ENCODE data around the gene RPS6KA1.
"Not testable (repeated sequence)": the region's sequence is repeated elsewhere in the genome, so short reads cannot be mapped to it uniquely, and the experiment has no call there.

RPS6KA1 gene

DNA sequence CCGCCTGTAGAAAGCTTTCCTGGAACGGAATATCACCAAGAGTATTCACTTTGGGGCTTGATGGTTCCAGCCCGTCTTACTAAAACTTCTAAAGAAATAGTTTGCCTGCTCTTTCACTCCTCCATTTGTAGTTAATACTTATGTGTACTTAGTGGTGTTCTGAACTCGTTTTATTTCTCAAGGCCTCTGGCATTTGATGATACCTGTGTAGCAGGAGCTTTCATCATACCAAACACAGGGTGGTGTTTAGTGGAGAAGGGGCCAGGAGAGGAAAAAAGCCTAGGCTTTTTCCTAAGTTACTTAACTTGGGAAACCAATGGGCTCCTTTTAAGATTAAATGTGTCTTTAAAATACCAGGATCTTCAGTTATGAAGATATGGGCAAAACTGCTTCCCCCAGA lies 74.3 kb downstream of the RPS6KA1 start:
- DNase-seq: no peak

DNA sequence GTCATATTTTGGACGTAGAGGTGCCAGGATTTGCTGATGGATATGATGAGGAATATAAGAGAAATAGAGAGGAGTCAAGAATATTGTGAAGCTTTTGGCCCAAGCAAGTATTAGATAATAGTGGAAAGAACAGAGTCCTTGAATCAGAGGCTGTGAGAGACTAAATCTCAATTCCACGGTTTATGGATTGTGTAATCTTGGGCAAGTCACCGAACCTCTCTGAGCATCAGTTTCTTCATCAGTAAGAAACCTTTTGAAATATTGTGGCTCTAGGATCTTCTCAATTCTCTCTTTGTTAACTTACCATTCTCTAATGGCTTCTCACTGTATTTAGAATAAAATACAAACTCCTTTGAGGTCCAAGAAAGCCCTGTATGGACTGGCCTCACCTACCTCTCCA lies 77.6 kb downstream of the RPS6KA1 start:
- peak; percentile 93 for DNase-seq

DNA sequence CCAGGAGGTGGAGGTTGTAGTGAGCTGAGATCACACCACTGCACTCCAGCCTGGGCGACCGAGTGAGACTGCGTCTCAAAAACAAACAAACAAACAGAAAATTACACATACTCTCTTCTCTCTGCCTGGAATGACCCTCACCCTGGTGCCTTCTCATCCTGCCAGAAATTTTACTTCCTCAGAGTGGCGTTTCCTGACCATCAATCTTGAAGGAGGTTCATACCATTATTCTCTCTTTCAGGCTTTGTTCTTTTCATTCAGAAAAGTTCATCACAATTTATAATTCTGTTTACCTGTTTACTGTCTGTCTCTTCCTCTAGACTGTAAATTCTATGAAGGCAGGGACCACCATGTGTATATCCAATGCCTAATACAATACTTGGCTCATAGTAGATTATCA lies 79.3 kb downstream of the RPS6KA1 start:
- no peak for DNase-seq

DNA sequence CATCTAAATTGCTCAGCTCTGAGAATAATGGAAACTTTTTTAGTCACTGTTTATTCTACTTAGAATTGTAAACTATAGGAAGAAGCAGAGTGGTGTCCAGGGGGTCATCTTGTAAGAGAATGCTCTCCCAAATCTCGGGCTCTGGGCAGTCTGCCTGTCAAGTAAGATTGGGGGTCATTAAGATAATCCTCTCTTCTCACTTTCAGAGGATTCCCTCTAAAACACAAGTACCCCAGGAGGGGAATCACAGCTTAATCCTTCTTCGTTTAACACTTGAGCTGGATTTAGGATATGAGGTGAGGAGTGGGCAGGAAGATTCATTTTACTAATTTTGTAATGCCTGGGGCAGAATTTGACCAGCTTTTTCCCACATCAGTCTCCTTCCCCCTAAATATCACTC lies 81.2 kb downstream of the RPS6KA1 start:
- DNase-seq: no peak

DNA sequence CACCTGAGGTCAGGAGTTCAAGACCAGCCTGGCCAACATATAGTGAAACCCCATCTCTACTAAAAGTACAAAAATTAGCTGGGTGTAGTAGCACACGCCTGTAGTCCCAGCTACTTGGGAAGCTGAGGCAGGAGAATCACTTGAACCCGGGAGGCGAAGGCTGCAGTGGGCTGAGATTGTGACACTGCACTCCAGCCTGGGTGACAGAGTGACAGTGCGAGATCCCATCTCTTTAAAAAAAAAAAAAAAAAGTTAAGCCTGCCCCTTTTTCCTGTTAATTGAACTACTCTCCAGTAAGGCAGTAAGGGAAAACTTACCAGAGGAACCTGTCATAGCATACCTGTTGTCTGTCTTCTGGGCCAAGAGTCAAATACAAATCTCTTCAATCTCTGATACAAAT lies 83.1 kb downstream of the RPS6KA1 start:
- not testable (repeated sequence) for DNase-seq

DNA sequence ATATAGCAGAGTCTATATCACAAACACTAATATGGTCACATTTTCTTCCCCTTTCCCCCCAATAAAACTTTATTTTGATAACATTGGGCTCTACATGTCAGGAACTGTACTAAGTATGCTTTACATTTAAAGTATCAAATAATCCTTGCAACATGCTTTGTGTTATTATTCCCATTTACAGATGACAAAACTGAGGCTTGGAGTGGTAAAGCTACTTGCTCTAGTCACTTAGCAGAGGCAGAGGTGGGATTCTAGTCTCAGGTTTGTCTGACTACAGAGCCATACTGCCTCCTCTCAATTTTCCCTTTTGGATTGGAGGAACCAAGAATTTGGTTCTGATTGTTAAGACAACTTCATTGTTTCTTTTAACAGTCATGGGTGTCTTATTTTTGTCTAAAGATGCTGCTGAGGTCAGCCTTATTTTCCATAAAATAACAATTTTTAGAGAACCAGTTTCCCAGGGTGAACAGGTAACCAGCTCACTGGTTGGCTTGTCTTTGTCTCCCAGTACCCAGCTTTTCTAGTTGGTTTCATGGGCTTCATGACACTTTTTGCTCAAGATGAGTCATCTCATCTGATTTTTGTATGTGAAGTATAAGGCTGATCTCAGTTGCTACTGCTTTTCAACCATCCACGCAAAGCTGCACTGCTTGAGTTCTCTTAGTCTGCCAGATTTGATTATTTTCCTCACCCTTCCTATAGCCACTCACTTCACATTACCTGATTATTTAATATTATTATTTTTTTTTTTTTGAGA lies 85.3 kb downstream of the RPS6KA1 start:
- no peak for DNase-seq

DNA sequence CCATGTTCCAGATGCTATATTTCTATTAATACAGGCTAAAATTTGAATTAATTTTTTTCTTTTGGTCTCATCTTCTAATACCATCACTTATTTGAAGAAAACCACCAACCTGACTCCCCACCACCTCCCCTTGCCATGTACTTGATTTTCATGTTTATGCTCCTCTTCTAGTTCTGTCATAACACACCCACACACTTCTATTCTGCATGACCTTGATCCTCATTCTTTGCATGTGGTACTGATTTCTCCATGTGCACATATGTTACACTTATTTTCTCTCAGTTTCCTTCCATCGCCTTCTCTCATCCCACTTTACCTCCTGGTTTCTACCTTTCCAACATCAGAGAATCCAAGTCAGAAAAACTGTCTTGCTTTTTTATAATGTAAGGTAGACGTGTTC lies 87.3 kb downstream of the RPS6KA1 start:
- peak; percentile 54 for DNase-seq

DNA sequence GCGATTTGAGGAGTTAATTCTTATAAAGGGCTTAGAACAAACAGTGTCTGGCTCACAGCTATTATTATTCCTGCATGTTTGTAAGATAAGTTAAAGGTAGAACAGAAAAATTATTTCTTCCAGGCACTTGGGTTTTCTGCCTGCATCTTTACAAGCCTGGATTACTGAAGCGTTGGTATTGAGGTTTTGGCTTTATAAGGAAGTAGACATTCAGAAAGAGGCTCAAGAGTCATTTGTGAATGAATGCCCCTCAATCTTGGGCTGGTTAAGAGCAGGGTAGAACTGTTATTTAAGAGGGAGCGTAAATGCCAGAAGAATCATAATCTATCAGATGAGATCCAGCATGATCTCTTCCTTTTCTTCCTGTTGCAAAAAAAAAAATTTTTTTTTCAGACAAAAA lies 89.0 kb downstream of the RPS6KA1 start:
- peak; percentile 17 for DNase-seq

All from inflammatory macrophage treated with lipopolysaccharide for 4 hours (primary cell).